Activated T-helper 17 cell treated with anti-CD3 and anti-CD28 coated beads, Interleukin-2, amount 50 U/mL, for 72 hours (primary cell): ENCODE measurements around the gene AGMO. TPM values are rescaled to one million over a fixed set of nuclear protein-coding genes. Genes with fewer than 3 reads are reported as not detected.

ENCODE experiments used
- ATAC-seq: fragments of 150-1000 bp; cut with Tn5 transposase; replicated peaks from 2 replicates; pipeline ENCODE4 v1.10.0; 2021; ENCODE audit warnings: mild to moderate bottlenecking, moderate library complexity
- H3K27ac Mint-ChIP-seq: one replicate; pipeline ENCODE4 v1.8.0; 2022; ENCODE audit warnings: mixed read lengths
- H3K27me3 Mint-ChIP-seq: one replicate; pipeline ENCODE4 v1.8.0; 2022; ENCODE audit warnings: mixed read lengths
- H3K36me3 Mint-ChIP-seq: one replicate; pipeline ENCODE4 v1.8.0; 2022; ENCODE audit warnings: low read depth, mild to moderate bottlenecking, mixed read lengths
- H3K4me1 Mint-ChIP-seq: one replicate; pipeline ENCODE4 v1.8.0; 2022; ENCODE audit warnings: mixed read lengths
- H3K4me3 Mint-ChIP-seq: one replicate; pipeline ENCODE4 v1.8.0; 2022; ENCODE audit warnings: mild to moderate bottlenecking, mixed read lengths
- H3K9me3 Mint-ChIP-seq: one replicate; pipeline ENCODE4 v1.8.0; 2022; ENCODE audit warnings: mixed read lengths
- total RNA-seq, 2 donors: library from RNA; stranded (reverse); gene quantifications; one replicate each; pipeline ENCODE4 v1.2.3, GENCODE V29; 2022

The AGMO gene
- total RNA-seq, 2 donors from 2014 or later = not detected

- Mint-ChIP-seq H3K4me3 (no peak overlapping the region), H3K9me3 (no peaks in the 10 kb centered on the region), H3K4me1 (no peaks in the 10 kb centered on the region), H3K27me3 (peaks cover 3% of the 10 kb centered on the region), H3K36me3 (no peaks in the 10 kb centered on the region), H3K27ac (no peak overlapping the region)
- ATAC-seq = no peak
Observed at GRCh38 chr7:15498465-15498864, 63.4 kb downstream of the AGMO start.

GRCh38 chr7:15495170-15495569 lies 66.6 kb downstream of the AGMO start:
- Mint-ChIP-seq H3K27ac (no peak overlapping the region), H3K36me3 (no peaks in the 10 kb centered on the region), H3K4me1 (no peaks in the 10 kb centered on the region), H3K4me3 (no peak overlapping the region), H3K27me3 (no peaks in the 10 kb centered on the region), H3K9me3 (no peaks in the 10 kb centered on the region)
- ATAC-seq = no peak

- no peaks in the 10 kb centered on the region for H3K27me3 Mint-ChIP-seq
- no peaks in the 10 kb centered on the region for H3K4me1 Mint-ChIP-seq
- H3K27ac Mint-ChIP-seq = no peak overlapping the region
- H3K9me3 Mint-ChIP-seq = no peaks in the 10 kb centered on the region
- no peak for ATAC-seq
- H3K36me3 Mint-ChIP-seq = no peaks in the 10 kb centered on the region
- H3K4me3 Mint-ChIP-seq = no peak overlapping the region
Observed at GRCh38 chr7:15494711-15495110, 67.1 kb downstream of the AGMO start.

- Mint-ChIP-seq H3K9me3 (no peaks in the 10 kb centered on the region), H3K36me3 (no peaks in the 10 kb centered on the region), H3K27me3 (no peaks in the 10 kb centered on the region), H3K4me3 (no peak overlapping the region), H3K27ac (no peak overlapping the region), H3K4me1 (no peaks in the 10 kb centered on the region)
- no peak for ATAC-seq
Observed at GRCh38 chr7:15491361-15491760, 70.5 kb downstream of the AGMO start.

GRCh38 chr7:15490291-15490690 lies 71.5 kb downstream of the AGMO start:
- no peak for ATAC-seq
- no peaks in the 10 kb centered on the region for H3K27me3 Mint-ChIP-seq
- no peaks in the 10 kb centered on the region for H3K4me1 Mint-ChIP-seq
- H3K36me3 Mint-ChIP-seq = no peaks in the 10 kb centered on the region
- H3K9me3 Mint-ChIP-seq = peaks cover 5% of the 10 kb centered on the region
- no peak overlapping the region for H3K27ac Mint-ChIP-seq
- H3K4me3 Mint-ChIP-seq = no peak overlapping the region

GRCh38 chr7:15489861-15490260 lies 72.0 kb downstream of the AGMO start:
- no peak for ATAC-seq
- Mint-ChIP-seq H3K27ac (no peak overlapping the region), H3K4me1 (no peaks in the 10 kb centered on the region), H3K9me3 (peaks cover 5% of the 10 kb centered on the region), H3K27me3 (no peaks in the 10 kb centered on the region), H3K4me3 (no peak overlapping the region), H3K36me3 (no peaks in the 10 kb centered on the region)

GRCh38 chr7:15489383-15489782 lies 72.4 kb downstream of the AGMO start:
- Mint-ChIP-seq H3K9me3 (peaks cover 9% of the 10 kb centered on the region), H3K4me3 (no peak overlapping the region), H3K27me3 (no peaks in the 10 kb centered on the region), H3K36me3 (no peaks in the 10 kb centered on the region), H3K4me1 (no peaks in the 10 kb centered on the region), H3K27ac (no peak overlapping the region)
- ATAC-seq = no peak

GRCh38 chr7:15488401-15488800 lies 73.4 kb downstream of the AGMO start:
- Mint-ChIP-seq H3K9me3 (peaks cover 10% of the 10 kb centered on the region), H3K27me3 (no peaks in the 10 kb centered on the region), H3K4me1 (no peaks in the 10 kb centered on the region), H3K27ac (no peak overlapping the region), H3K36me3 (no peaks in the 10 kb centered on the region), H3K4me3 (no peak overlapping the region)
- ATAC-seq = no peak

- H3K9me3 Mint-ChIP-seq = peaks cover 10% of the 10 kb centered on the region
- no peak overlapping the region for H3K27ac Mint-ChIP-seq
- no peak for ATAC-seq
- no peaks in the 10 kb centered on the region for H3K36me3 Mint-ChIP-seq
- no peak overlapping the region for H3K4me3 Mint-ChIP-seq
- no peaks in the 10 kb centered on the region for H3K4me1 Mint-ChIP-seq
- H3K27me3 Mint-ChIP-seq = no peaks in the 10 kb centered on the region
Observed at GRCh38 chr7:15487896-15488295, 73.9 kb downstream of the AGMO start.

- no peaks in the 10 kb centered on the region for H3K36me3 Mint-ChIP-seq
- H3K4me3 Mint-ChIP-seq = no peak overlapping the region
- no peak for ATAC-seq
- H3K9me3 Mint-ChIP-seq = peaks cover 10% of the 10 kb centered on the region
- no peaks in the 10 kb centered on the region for H3K4me1 Mint-ChIP-seq
- H3K27me3 Mint-ChIP-seq = no peaks in the 10 kb centered on the region
- H3K27ac Mint-ChIP-seq = no peak overlapping the region
Observed at GRCh38 chr7:15485998-15486397, 75.8 kb downstream of the AGMO start.

GRCh38 chr7:15485431-15485830 lies 76.4 kb downstream of the AGMO start:
- no peak for ATAC-seq
- Mint-ChIP-seq H3K9me3 (peaks cover 10% of the 10 kb centered on the region), H3K4me1 (no peaks in the 10 kb centered on the region), H3K27ac (no peak overlapping the region), H3K27me3 (no peaks in the 10 kb centered on the region), H3K36me3 (no peaks in the 10 kb centered on the region), H3K4me3 (no peak overlapping the region)

GRCh38 chr7:15481132-15481531 lies 80.7 kb downstream of the AGMO start:
- peaks cover 9% of the 10 kb centered on the region for H3K9me3 Mint-ChIP-seq

GRCh38 chr7:15478401-15478800 lies 83.4 kb downstream of the AGMO start:
- Mint-ChIP-seq H3K4me1 (no peaks in the 10 kb centered on the region), H3K36me3 (no peaks in the 10 kb centered on the region), H3K27me3 (no peaks in the 10 kb centered on the region), H3K27ac (no peak overlapping the region), H3K9me3 (peaks cover 3% of the 10 kb centered on the region), H3K4me3 (no peak overlapping the region)
- ATAC-seq = no peak

More at GRCh38 chr7:15481132-15481531, 80.7 kb downstream of the AGMO start:
- no peaks in the 10 kb centered on the region for H3K36me3 Mint-ChIP-seq
- no peak for ATAC-seq
- H3K4me1 Mint-ChIP-seq = no peaks in the 10 kb centered on the region
- H3K27ac Mint-ChIP-seq = no peak overlapping the region
- H3K4me3 Mint-ChIP-seq = no peak overlapping the region
- H3K27me3 Mint-ChIP-seq = no peaks in the 10 kb centered on the region

- Mint-ChIP-seq H3K27me3 (no peaks in the 10 kb centered on the region), H3K36me3 (no peaks in the 10 kb centered on the region), H3K27ac (no peak overlapping the region), H3K4me3 (no peak overlapping the region), H3K9me3 (peaks cover 4% of the 10 kb centered on the region), H3K4me1 (no peaks in the 10 kb centered on the region)
- no peak for ATAC-seq
Observed at GRCh38 chr7:15476531-15476918, 85.3 kb downstream of the AGMO start.

GRCh38 chr7:15475808-15476530 lies 85.8 kb downstream of the AGMO start:
- Mint-ChIP-seq H3K4me1 (no peaks in the 10 kb centered on the region), H3K27me3 (no peaks in the 10 kb centered on the region), H3K27ac (no peak overlapping the region), H3K36me3 (no peaks in the 10 kb centered on the region), H3K9me3 (peaks cover 4% of the 10 kb centered on the region), H3K4me3 (no peak overlapping the region)
- ATAC-seq = no peak

- Mint-ChIP-seq H3K36me3 (no peaks in the 10 kb centered on the region), H3K4me1 (no peaks in the 10 kb centered on the region), H3K27me3 (no peaks in the 10 kb centered on the region), H3K27ac (no peak overlapping the region), H3K9me3 (peaks cover 4% of the 10 kb centered on the region), H3K4me3 (no peak overlapping the region)
- ATAC-seq = no peak
Observed at GRCh38 chr7:15471669-15471950, 90.2 kb downstream of the AGMO start.
